Astrocyte (in vitro differentiated cells and primary cell): ENCODE results near the gene COL5A2. TPM values are rescaled to one million over a fixed set of nuclear protein-coding genes. Genes with fewer than 3 reads are reported as not detected.

Source experiments
- DNase-seq: peaks from one replicate; pipeline ENCODE4 v3.0.0-alpha.2; 2010; ENCODE audit warnings: low read depth
- FAIRE-seq: peaks from 2 replicates; lab custom pipeline; 2011; peaks lifted over from hg19 to GRCh38; lab: Jason Lieb, UNC
- H2AFZ ChIP-seq: 2 replicates; pipeline ENCODE4 v1.6.0; 2012; ENCODE audit warnings: low read depth, low read length, inconsistent platforms
- H3K27ac ChIP-seq: 2 replicates; pipeline ENCODE4 v1.5.1; 2011; ENCODE audit warnings: low read depth, low read length, inconsistent platforms
- H3K27me3 ChIP-seq: 2 replicates; pipeline ENCODE4 v1.6.0; 2011; ENCODE audit warnings: low read length, inconsistent platforms; ENCODE audit not compliant: insufficient read depth
- H3K36me3 ChIP-seq: 2 replicates; pipeline ENCODE4 v1.5.1; 2011; ENCODE audit warnings: low read length, inconsistent platforms; ENCODE audit not compliant: insufficient read depth
- H3K4me1 ChIP-seq: 2 replicates; pipeline ENCODE4 v1.5.1; 2011; ENCODE audit warnings: low read length, inconsistent platforms; ENCODE audit not compliant: insufficient read depth
- H3K4me2 ChIP-seq: 2 replicates; pipeline ENCODE4 v1.6.0; 2012; ENCODE audit warnings: low read length, inconsistent platforms
- H3K4me3 ChIP-seq: 2 replicates; pipeline ENCODE4 v1.5.1; 2011; ENCODE audit warnings: low read depth, mild to moderate bottlenecking, low read length, inconsistent platforms; ENCODE audit not compliant: insufficient read depth
- H3K79me2 ChIP-seq: 2 replicates; pipeline ENCODE4 v1.6.0; 2012; ENCODE audit warnings: mild to moderate bottlenecking, low read length, inconsistent platforms; ENCODE audit not compliant: insufficient read depth
- H3K9ac ChIP-seq: 2 replicates; pipeline ENCODE4 v1.6.0; 2012; ENCODE audit warnings: mild to moderate bottlenecking, low read length, inconsistent platforms
- H3K9me3 ChIP-seq: 2 replicates; pipeline ENCODE4 v1.5.1; 2012; ENCODE audit warnings: low read depth, mild to moderate bottlenecking, low read length, inconsistent platforms; ENCODE audit not compliant: insufficient read depth
- H4K20me1 ChIP-seq: 2 replicates; pipeline ENCODE4 v1.6.0; 2012; ENCODE audit warnings: low read length, inconsistent platforms; ENCODE audit not compliant: insufficient read depth
- H3K27ac Mint-ChIP-seq: one replicate; pipeline ENCODE4 v1.8.0; 2021; ENCODE audit warnings: mild to moderate bottlenecking, mixed read lengths; ENCODE audit not compliant: unreplicated experiment
- H3K27me3 Mint-ChIP-seq: one replicate; pipeline ENCODE4 v1.8.0; 2021; ENCODE audit warnings: low read depth, mixed read lengths; ENCODE audit not compliant: unreplicated experiment
- H3K36me3 Mint-ChIP-seq: one replicate; pipeline ENCODE4 v1.8.0; 2021; ENCODE audit warnings: low read depth, mixed read lengths; ENCODE audit not compliant: unreplicated experiment
- H3K4me1 Mint-ChIP-seq: one replicate; pipeline ENCODE4 v1.8.0; 2021; ENCODE audit warnings: low read depth, mixed read lengths; ENCODE audit not compliant: unreplicated experiment
- H3K4me3 Mint-ChIP-seq: one replicate; pipeline ENCODE4 v1.8.0; 2021; ENCODE audit warnings: mild to moderate bottlenecking, moderate library complexity, mixed read lengths; ENCODE audit not compliant: unreplicated experiment
- H3K9me3 Mint-ChIP-seq: one replicate; pipeline ENCODE4 v1.8.0; 2021; ENCODE audit warnings: mild to moderate bottlenecking, mixed read lengths; ENCODE audit not compliant: unreplicated experiment
- EZH2 ChIP-seq: IDR thresholded peaks from 2 replicates; pipeline ENCODE4 v1.6.1; 2012; ENCODE audit warnings: mild to moderate bottlenecking, low read length, inconsistent platforms; ENCODE audit not compliant: insufficient read depth
- total RNA-seq: library from RNA; stranded (reverse); gene quantifications from 2 replicates; pipeline ENCODE4 v1.2.1, GENCODE V29; 2021
- TF ChIP-seq, protein P1 (sequence below): IDR thresholded peaks from 2 replicates; pipeline ENCODE4 v1.5.1; 2011; ENCODE audit warnings: low read depth, mild to moderate bottlenecking, inconsistent platforms, low read length, moderate library complexity; ENCODE audit not compliant: insufficient read depth

The COL5A2 gene
- total RNA-seq, 1 donor from 2014 or later = 429 TPM

DNA sequence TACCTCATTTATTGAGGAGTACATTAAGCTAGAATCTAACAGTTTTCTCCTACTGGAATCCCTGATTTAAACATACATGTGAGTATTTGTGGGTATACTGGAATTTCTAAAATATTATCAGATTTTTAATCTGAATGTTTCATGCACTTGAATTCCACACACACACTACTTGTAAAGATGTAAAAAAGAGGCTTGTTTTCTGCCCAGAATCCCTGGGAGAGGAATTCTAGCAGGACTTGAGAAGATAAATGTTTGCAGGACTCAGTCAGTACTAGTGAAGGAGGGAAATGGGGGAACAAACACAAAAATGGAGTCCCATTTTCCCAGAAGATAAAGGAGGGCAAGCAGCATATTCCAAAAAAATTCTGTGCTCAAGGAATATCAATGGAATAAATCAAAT, 17.0 kb downstream of the COL5A2 start:
- Histone ChIP-seq H2AFZ (no peak overlapping the region), H3K9me3 (no peaks in the 10 kb centered on the region), H3K27ac (no peak overlapping the region), H4K20me1 (peaks cover 42% of the 10 kb centered on the region), H3K4me2 (no peak overlapping the region), H3K4me3 (no peak overlapping the region), H3K27me3 (no peaks in the 10 kb centered on the region), H3K36me3 (no peaks in the 10 kb centered on the region), H3K9ac (no peak overlapping the region), H3K4me1 (peaks cover 41% of the 10 kb centered on the region), H3K79me2 (peaks cover 97% of the 10 kb centered on the region)
- TF ChIP-seq EZH2 = no peak
- TF ChIP-seq, protein P1, sequence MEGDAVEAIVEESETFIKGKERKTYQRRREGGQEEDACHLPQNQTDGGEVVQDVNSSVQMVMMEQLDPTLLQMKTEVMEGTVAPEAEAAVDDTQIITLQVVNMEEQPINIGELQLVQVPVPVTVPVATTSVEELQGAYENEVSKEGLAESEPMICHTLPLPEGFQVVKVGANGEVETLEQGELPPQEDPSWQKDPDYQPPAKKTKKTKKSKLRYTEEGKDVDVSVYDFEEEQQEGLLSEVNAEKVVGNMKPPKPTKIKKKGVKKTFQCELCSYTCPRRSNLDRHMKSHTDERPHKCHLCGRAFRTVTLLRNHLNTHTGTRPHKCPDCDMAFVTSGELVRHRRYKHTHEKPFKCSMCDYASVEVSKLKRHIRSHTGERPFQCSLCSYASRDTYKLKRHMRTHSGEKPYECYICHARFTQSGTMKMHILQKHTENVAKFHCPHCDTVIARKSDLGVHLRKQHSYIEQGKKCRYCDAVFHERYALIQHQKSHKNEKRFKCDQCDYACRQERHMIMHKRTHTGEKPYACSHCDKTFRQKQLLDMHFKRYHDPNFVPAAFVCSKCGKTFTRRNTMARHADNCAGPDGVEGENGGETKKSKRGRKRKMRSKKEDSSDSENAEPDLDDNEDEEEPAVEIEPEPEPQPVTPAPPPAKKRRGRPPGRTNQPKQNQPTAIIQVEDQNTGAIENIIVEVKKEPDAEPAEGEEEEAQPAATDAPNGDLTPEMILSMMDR = no peak
- Mint-ChIP-seq H3K4me1 (peaks cover 65% of the 10 kb centered on the region), H3K4me3 (no peak overlapping the region), H3K9me3 (no peaks in the 10 kb centered on the region), H3K27ac (peak overlapping the region; percentile 81), H3K36me3 (peaks cover 11% of the 10 kb centered on the region), H3K27me3 (no peaks in the 10 kb centered on the region)
- DNase-seq (peak; percentile 46), FAIRE-seq (no peak)

DNA sequence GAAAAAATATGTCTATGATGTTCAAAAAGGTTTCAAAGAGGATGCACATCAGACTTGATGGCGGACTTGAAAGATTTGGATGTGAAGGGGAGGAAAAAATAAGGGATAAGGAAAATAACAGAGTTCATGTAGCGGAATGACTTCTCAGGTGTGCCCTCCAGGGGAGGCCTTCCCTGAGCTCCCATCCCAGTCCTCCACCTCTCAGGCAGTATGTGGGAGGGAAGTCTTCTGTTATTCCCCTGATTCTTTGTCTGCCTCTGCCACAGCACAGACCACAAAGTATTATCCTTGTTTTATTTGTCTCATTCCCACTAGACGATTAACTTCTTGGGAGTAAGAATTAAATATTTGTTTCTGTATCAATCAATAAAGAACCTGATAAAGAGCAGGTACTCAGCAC, 17.7 kb downstream of the COL5A2 start:
- Histone ChIP-seq H3K4me3 (no peak overlapping the region), H3K4me1 (peaks cover 42% of the 10 kb centered on the region), H3K4me2 (no peak overlapping the region), H3K9me3 (no peaks in the 10 kb centered on the region), H3K79me2 (peaks cover 97% of the 10 kb centered on the region), H3K27me3 (no peaks in the 10 kb centered on the region), H4K20me1 (peaks cover 36% of the 10 kb centered on the region), H2AFZ (no peak overlapping the region), H3K9ac (no peak overlapping the region), H3K27ac (no peak overlapping the region), H3K36me3 (no peaks in the 10 kb centered on the region)
- DNase-seq (no peak), FAIRE-seq (peak; percentile 66)
- peaks cover 64% of the 10 kb centered on the region for H3K4me1 Mint-ChIP-seq
- H3K27ac Mint-ChIP-seq = peak overlapping the region; percentile 74
- no peak overlapping the region for H3K4me3 Mint-ChIP-seq
- no peaks in the 10 kb centered on the region for H3K9me3 Mint-ChIP-seq
- no peaks in the 10 kb centered on the region for H3K27me3 Mint-ChIP-seq
- TF ChIP-seq, protein P1 = no peak
- TF ChIP-seq EZH2 = no peak
- peaks cover 11% of the 10 kb centered on the region for H3K36me3 Mint-ChIP-seq

DNA sequence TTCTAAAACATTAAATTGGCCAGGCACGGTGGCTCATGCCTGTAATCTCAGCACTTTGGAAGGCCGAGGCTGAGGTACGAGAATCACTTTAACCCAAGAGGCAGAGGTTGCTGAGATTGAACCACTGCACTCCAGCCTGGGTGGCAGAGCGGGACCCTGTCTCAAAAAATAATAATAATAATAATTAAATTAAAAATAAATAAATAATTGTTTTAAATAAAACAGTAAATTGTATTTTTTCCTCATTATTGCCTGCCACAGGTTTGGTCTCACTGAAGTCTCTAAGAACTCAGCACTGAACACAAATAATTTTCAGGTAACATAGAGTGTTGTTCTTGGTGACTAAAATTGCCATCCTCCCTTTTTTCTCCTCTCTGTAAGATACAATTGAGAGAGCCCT, 19.8 kb downstream of the COL5A2 start:
- Histone ChIP-seq H2AFZ (no peak overlapping the region), H3K4me1 (peaks cover 32% of the 10 kb centered on the region), H4K20me1 (peaks cover 27% of the 10 kb centered on the region), H3K27ac (no peak overlapping the region), H3K4me3 (no peak overlapping the region), H3K4me2 (no peak overlapping the region), H3K36me3 (no peaks in the 10 kb centered on the region), H3K79me2 (peaks cover 97% of the 10 kb centered on the region), H3K9ac (no peak overlapping the region), H3K27me3 (no peaks in the 10 kb centered on the region), H3K9me3 (no peaks in the 10 kb centered on the region)
- no peak for FAIRE-seq
- peaks cover 11% of the 10 kb centered on the region for H3K36me3 Mint-ChIP-seq
- no peaks in the 10 kb centered on the region for H3K27me3 Mint-ChIP-seq
- no peaks in the 10 kb centered on the region for H3K9me3 Mint-ChIP-seq
- no peak for DNase-seq
- no peak for TF ChIP-seq EZH2
- TF ChIP-seq, protein P1 = no peak
- H3K4me1 Mint-ChIP-seq = peaks cover 52% of the 10 kb centered on the region
- no peak overlapping the region for H3K27ac Mint-ChIP-seq
- H3K4me3 Mint-ChIP-seq = no peak overlapping the region
